Endothelial cell of umbilical vein (primary cell): ENCODE data around the gene WNT2. TPM values are rescaled to one million over a fixed set of nuclear protein-coding genes. Genes with fewer than 3 reads are reported as not detected.

Experiments
- BruUV-seq: library from RNA; stranded (reverse); fragments of 400-500 nt; replicated peaks from 2 replicates; lab custom pipeline; 2021; lab: Mats Ljungman, UMichigan
- CTCF ChIA-PET: fragments of 300-600, 350-600 bp; sonication (Branson Sonifier 250); formaldehyde crosslinking; loops from one replicate; lab custom pipeline; 2021; ENCODE audit warnings: antibody characterized with exemption, inconsistent platforms; lab: Charles Lee
- POLR2A ChIA-PET: fragments of 300-600, 350-600 bp; sonication (Branson Sonifier 250); formaldehyde crosslinking; loops from one replicate; lab custom pipeline; 2021; ENCODE audit warnings: antibody characterized with exemption, inconsistent platforms; lab: Charles Lee
- DNase-seq: peaks from one replicate; pipeline ENCODE4 v3.0.0-alpha.2; 2011; ENCODE audit warnings: low read depth, low spot score
- FAIRE-seq: peaks from 2 replicates; lab custom pipeline; 2011; peaks lifted over from hg19 to GRCh38; lab: Jason Lieb, UNC
- H2AFZ ChIP-seq: 2 replicates; pipeline ENCODE4 v1.6.0; 2012; ENCODE audit warnings: low read depth, low read length, control low read depth, inconsistent platforms
- H3K27ac ChIP-seq: 2 replicates; pipeline ENCODE4 v1.5.1; 2011; ENCODE audit warnings: low read depth, mild to moderate bottlenecking, control low read depth, low read length, moderate library complexity; ENCODE audit not compliant: insufficient read depth
- H3K27me3 ChIP-seq, 2 experiments: 2 replicates each; pipeline versions ENCODE4 v1.6.0 to v1.6.1; 2011; ENCODE audit warnings: low read length in 2 of 2, mixed read lengths in 1 of 2; ENCODE audit not compliant: control insufficient read depth in 2 of 2, insufficient read depth in 2 of 2
- H3K36me3 ChIP-seq, 2 experiments: 2 replicates in 1 of 2; 3 replicates in 1 of 2; pipeline ENCODE4 v1.5.1; 2011; ENCODE audit warnings: low read length in 2 of 2, mild to moderate bottlenecking in 1 of 2, moderate library complexity in 1 of 2; ENCODE audit not compliant: control insufficient read depth in 2 of 2, insufficient read depth in 2 of 2; ENCODE audit errors: extremely low read depth in 1 of 2
- H3K4me1 ChIP-seq: 3 replicates; pipeline ENCODE4 v1.5.1; 2011; ENCODE audit warnings: mild to moderate bottlenecking, low read length; ENCODE audit not compliant: control insufficient read depth, insufficient read depth; ENCODE audit errors: extremely low read depth
- H3K4me2 ChIP-seq: 2 replicates; pipeline ENCODE4 v1.6.1; 2011; ENCODE audit warnings: low read length, control low read depth, mixed read lengths; ENCODE audit not compliant: insufficient read depth
- H3K4me3 ChIP-seq, 3 experiments: fragments of 200-600 bp in 1 of 3; sonication (generic), shearing (Covaris generic) in 1 of 3; replicated peaks in 1 of 3; 2 replicates each; pipeline ENCODE4 v1.5.1; 2011 to 2016; ENCODE audit warnings: control low read depth in 3 of 3, low read length in 3 of 3, mild to moderate bottlenecking in 2 of 3, inconsistent platforms in 1 of 3, low read depth in 1 of 3, moderate library complexity in 1 of 3; ENCODE audit not compliant: insufficient read depth in 1 of 3
- H3K79me2 ChIP-seq: 2 replicates; pipeline ENCODE4 v1.6.0; 2012; ENCODE audit warnings: low read length, inconsistent platforms; ENCODE audit not compliant: control insufficient read depth, insufficient read depth
- H3K9ac ChIP-seq: replicated peaks from 2 replicates; pipeline ENCODE3; 2011; ENCODE audit warnings: low read length, control low read depth; ENCODE audit not compliant: insufficient read depth; ENCODE audit errors: extremely low read depth
- H3K9me1 ChIP-seq: replicated peaks from 3 replicates; pipeline ENCODE4 v1.6.0; 2011; ENCODE audit warnings: mild to moderate bottlenecking, low read length; ENCODE audit not compliant: control insufficient read depth, insufficient read depth; ENCODE audit errors: extremely low read depth
- H3K9me3 ChIP-seq: replicated peaks from 2 replicates; pipeline ENCODE4 v1.5.1; 2012; ENCODE audit warnings: low read length, inconsistent platforms; ENCODE audit not compliant: control insufficient read depth, insufficient read depth
- H4K20me1 ChIP-seq: replicated peaks from 2 replicates; pipeline ENCODE3; 2011; ENCODE audit warnings: mild to moderate bottlenecking, low read length; ENCODE audit not compliant: control insufficient read depth, insufficient read depth; ENCODE audit errors: extremely low read depth
- EZH2 ChIP-seq: IDR thresholded peaks from 2 replicates; pipeline ENCODE4 v1.6.1; 2012; ENCODE audit warnings: borderline replicate concordance, low read depth, mild to moderate bottlenecking, moderate library complexity, low read length, inconsistent platforms; ENCODE audit not compliant: severe bottlenecking
- FOS ChIP-seq: IDR thresholded peaks from 2 replicates; pipeline ENCODE4 v1.6.1; 2011; ENCODE audit warnings: mild to moderate bottlenecking, low read length, moderate library complexity, borderline replicate concordance; ENCODE audit not compliant: insufficient read depth
- GATA2 ChIP-seq: IDR thresholded peaks from 2 replicates; pipeline ENCODE4 v1.7.0; 2011; ENCODE audit warnings: low read depth, mild to moderate bottlenecking, moderate library complexity, mixed read lengths, low read length; ENCODE audit not compliant: insufficient read length, insufficient read depth
- MAX ChIP-seq: IDR thresholded peaks from 2 replicates; pipeline ENCODE4 v1.6.1; 2011; ENCODE audit not compliant: insufficient read depth, insufficient read length
- MYC ChIP-seq: IDR thresholded peaks from one replicate; pipeline ENCODE4 v1.6.1; 2011; ENCODE audit warnings: mild to moderate bottlenecking, low read depth, low read length
- dilution Hi-C: fragments of 300-500 bp; cut with MboI; formaldehyde crosslinking; loops from one replicate; pipeline ENCODE4 v1.15.0; 2019; ENCODE audit warnings: low sequenced_read_pairs; ENCODE audit not compliant: extremely low pct_ligation_motif_present
- intact Hi-C: fragments of 100-400 bp; cut with micrococcal nuclease; formaldehyde crosslinking; loops from one replicate; pipeline ENCODE4 v1.10.0; 2022
- polyA plus RNA-seq, 4 experiments: library from polyadenylated mRNA; depleted of rRNA in 3 of 4; stranded (reverse) in 3 of 4; unstranded in 1 of 4; fragments of >200 nt; gene quantifications; 2 replicates each; pipeline versions ENCODE4 v1.2.1 to v1.2.3, GENCODE V29; 2011 to 2012; ENCODE audit warnings: missing spikeins in 1 of 4
- total RNA-seq: library from RNA; stranded (reverse); gene quantifications from 2 replicates; pipeline ENCODE4 v1.2.3, GENCODE V29; 2021

Gene WNT2
- total and polyA plus RNA-seq, 2 donors (not counting 3 experiments of a cell fraction or from before 2014, with no cell fraction given), result not detected

GRCh38 chr7:117323851-117324711, 1.2 kb upstream of the WNT2 start:
- FAIRE-seq (no peak), DNase-seq (peak; percentile 21)
- no peaks in the 10 kb centered on the region for H3K79me2 ChIP-seq
- H3K4me3 ChIP-seq, result peak overlapping the region; percentile 4 to 56 (median 41)
- H3K27ac ChIP-seq, result no peak overlapping the region
- H3K9me3 ChIP-seq, result no peaks in the 10 kb centered on the region
- no peaks in the 10 kb centered on the region for H3K36me3 ChIP-seq
- no peaks in the 10 kb centered on the region for H3K9me1 ChIP-seq
- BruUV-seq, result no TSS peak
- intact Hi-C loops, result no loop called here
- POLR2A ChIA-PET, result no interaction called here
- H2AFZ ChIP-seq, result peak overlapping the region; percentile 96
- H4K20me1 ChIP-seq, result no peaks in the 10 kb centered on the region
- H3K27me3 ChIP-seq, result peaks cover 40 to 53% of the 10 kb centered on the region in 2 experiments
- CTCF ChIA-PET, result interaction anchor here (1.2 to 2.0 kb wide), 3 partner anchors 9 to 111 kb away, joined by 3 to 8 read pairs (median 4); no protein-coding TSS in a partner anchor
- TF ChIP-seq MYC (no peak), EZH2 (peak; percentile 22)
- H3K4me2 ChIP-seq, result peak overlapping the region; percentile 63
- dilution Hi-C loops, result no loop called here
- H3K9ac ChIP-seq, result no peak overlapping the region
- H3K4me1 ChIP-seq, result peaks cover 15% of the 10 kb centered on the region

- POLR2A ChIA-PET, result no interaction called here
- H2AFZ ChIP-seq, result no peak overlapping the region
- no peaks in the 10 kb centered on the region for H3K79me2 ChIP-seq
- dilution Hi-C loops (no loop called here), intact Hi-C loops (no loop called here)
- no TSS peak for BruUV-seq
- H3K4me1 ChIP-seq, result peaks cover 15% of the 10 kb centered on the region
- peaks cover 40 to 55% of the 10 kb centered on the region in 2 experiments for H3K27me3 ChIP-seq
- no peaks in the 10 kb centered on the region for H3K9me1 ChIP-seq
- H3K4me2 ChIP-seq, result peak overlapping the region; percentile 63
- CTCF ChIA-PET, result interaction anchor here (1.1 to 2.0 kb wide), 5 partner anchors 9 to 111 kb away, joined by 3 to 8 read pairs (median 4); no protein-coding TSS in a partner anchor
- no peak overlapping the region for H3K9ac ChIP-seq
- DNase-seq (peak; percentile 20), FAIRE-seq (no peak)
- H3K27ac ChIP-seq, result no peak overlapping the region
- H4K20me1 ChIP-seq, result no peaks in the 10 kb centered on the region
- H3K9me3 ChIP-seq, result no peaks in the 10 kb centered on the region
- no peak for TF ChIP-seq MAX
- TF ChIP-seq GATA2, result no peak
- TF ChIP-seq FOS, result no peak
- peak; percentile 56 for TF ChIP-seq EZH2
- H3K36me3 ChIP-seq, result no peaks in the 10 kb centered on the region
- peak overlapping the region in 2 of 3 experiments; percentile 7 to 56 for H3K4me3 ChIP-seq
These were observed 520 bp upstream of the WNT2 start for GRCh38 chr7:117323305-117323850.
